Large intestine (tissue), 3 donors: ENCODE results near the gene SAFB2. TPM values are rescaled to one million over a fixed set of nuclear protein-coding genes. Genes with fewer than 3 reads are reported as not detected.

Experiments
- DNase-seq, 2 donors: peaks; one replicate each; pipeline versions ENCODE4 v3.0.0 to v3.0.0-alpha.2; 2013
- H3K27ac ChIP-seq: one replicate; pipeline ENCODE4 v1.5.1; 2013; ENCODE audit warnings: low read length
- H3K27me3 ChIP-seq: 2 replicates; pipeline ENCODE4 v1.6.1; 2013; ENCODE audit warnings: low read length; ENCODE audit not compliant: control insufficient read depth, insufficient read depth
- H3K36me3 ChIP-seq: 2 replicates; pipeline ENCODE4 v1.6.1; 2013; ENCODE audit warnings: low read length; ENCODE audit not compliant: control insufficient read depth, insufficient read depth
- H3K4me1 ChIP-seq: one replicate; pipeline ENCODE4 v1.6.1; 2013; ENCODE audit warnings: low read length; ENCODE audit not compliant: control insufficient read depth, insufficient read depth
- H3K4me3 ChIP-seq: one replicate; pipeline ENCODE4 v1.5.1; 2013; ENCODE audit warnings: low read length
- H3K9me3 ChIP-seq: one replicate; pipeline ENCODE4 v1.6.1; 2013; ENCODE audit warnings: mild to moderate bottlenecking, low read depth, low read length, moderate library complexity; ENCODE audit not compliant: control insufficient read depth
- WGBS: methylation state at CpG from one replicate; pipeline ENCODE4 v1.1.5; 2013; ENCODE audit warnings: low lambda C conversion rate; ENCODE audit not compliant: insufficient coverage; 5-methylcytosine and 5-hydroxymethylcytosine counted together
- polyA plus RNA-seq: library from polyadenylated mRNA; unstranded; fragments of 120-200 nt; gene quantifications from one replicate; pipeline ENCODE4 v1.2.1, GENCODE V29; 2013

The SAFB2 gene
- polyA plus RNA-seq, 1 donor: 88.5 TPM

- no peaks in the 10 kb centered on the region for H3K4me1 ChIP-seq
- peak in 1 of 2 donors; percentile 37 for DNase-seq
- 83% methylated on average over 1 of the region's 5 CpGs for WGBS
- no peak overlapping the region for H3K27ac ChIP-seq
- H3K9me3 ChIP-seq: no peaks in the 10 kb centered on the region
- H3K27me3 ChIP-seq: no peaks in the 10 kb centered on the region
- no peak overlapping the region for H3K4me3 ChIP-seq
- peaks cover 81% of the 10 kb centered on the region for H3K36me3 ChIP-seq
Measured at GRCh38 chr19:5655412-5655811, 32.8 kb upstream of the SAFB2 start.

- no peak for DNase-seq
- no peaks in the 10 kb centered on the region for H3K9me3 ChIP-seq
- H3K36me3 ChIP-seq: peaks cover 81% of the 10 kb centered on the region
- no CpG with 5 or more reads among the region's 5 CpGs for WGBS
- no peaks in the 10 kb centered on the region for H3K27me3 ChIP-seq
- H3K4me3 ChIP-seq: no peak overlapping the region
- no peaks in the 10 kb centered on the region for H3K4me1 ChIP-seq
- no peak overlapping the region for H3K27ac ChIP-seq
Measured at GRCh38 chr19:5654931-5655330, 32.4 kb upstream of the SAFB2 start.

GRCh38 chr19:5652261-5652660, 29.7 kb upstream of the SAFB2 start:
- whole genome bisulfite sequencing: no CpG with 5 or more reads among the region's 10 CpGs
- Histone ChIP-seq H3K4me1 (no peaks in the 10 kb centered on the region), H3K9me3 (no peaks in the 10 kb centered on the region), H3K4me3 (no peak overlapping the region), H3K36me3 (peaks cover 81% of the 10 kb centered on the region), H3K27ac (no peak overlapping the region), H3K27me3 (no peaks in the 10 kb centered on the region)
- DNase-seq: no peak

GRCh38 chr19:5651361-5651760, 28.8 kb upstream of the SAFB2 start:
- WGBS: no CpG with 5 or more reads among the region's 5 CpGs
- H3K4me1 ChIP-seq: no peaks in the 10 kb centered on the region
- no peak for DNase-seq
- H3K9me3 ChIP-seq: no peaks in the 10 kb centered on the region
- H3K36me3 ChIP-seq: peaks cover 86% of the 10 kb centered on the region
- H3K27me3 ChIP-seq: no peaks in the 10 kb centered on the region
- no peak overlapping the region for H3K4me3 ChIP-seq
- no peak overlapping the region for H3K27ac ChIP-seq

GRCh38 chr19:5648464-5648863, 25.9 kb upstream of the SAFB2 start:
- no peaks in the 10 kb centered on the region for H3K27me3 ChIP-seq
- no peak overlapping the region for H3K4me3 ChIP-seq
- H3K27ac ChIP-seq: no peak overlapping the region
- DNase-seq: no peak
- no peaks in the 10 kb centered on the region for H3K4me1 ChIP-seq
- H3K9me3 ChIP-seq: no peaks in the 10 kb centered on the region
- H3K36me3 ChIP-seq: peaks cover 86% of the 10 kb centered on the region
- 100% methylated on average over 1 of the region's 11 CpGs for WGBS

- Histone ChIP-seq H3K27me3 (no peaks in the 10 kb centered on the region), H3K27ac (no peak overlapping the region), H3K9me3 (no peaks in the 10 kb centered on the region), H3K36me3 (peaks cover 85% of the 10 kb centered on the region), H3K4me1 (no peaks in the 10 kb centered on the region), H3K4me3 (no peak overlapping the region)
- 100% methylated on average over 2 of the region's 4 CpGs for WGBS
- no peak for DNase-seq
Measured at GRCh38 chr19:5646703-5647102, 24.1 kb upstream of the SAFB2 start.

- no CpG with 5 or more reads among the region's 5 CpGs for WGBS
- no peak for DNase-seq
- Histone ChIP-seq H3K9me3 (no peaks in the 10 kb centered on the region), H3K27me3 (no peaks in the 10 kb centered on the region), H3K27ac (no peak overlapping the region), H3K4me1 (no peaks in the 10 kb centered on the region), H3K36me3 (peaks cover 79% of the 10 kb centered on the region), H3K4me3 (no peak overlapping the region)
Measured at GRCh38 chr19:5645409-5645808, 22.8 kb upstream of the SAFB2 start.

GRCh38 chr19:5644037-5644436, 21.5 kb upstream of the SAFB2 start:
- Histone ChIP-seq H3K9me3 (no peaks in the 10 kb centered on the region), H3K27ac (no peak overlapping the region), H3K27me3 (no peaks in the 10 kb centered on the region), H3K4me3 (no peak overlapping the region), H3K4me1 (no peaks in the 10 kb centered on the region), H3K36me3 (peaks cover 70% of the 10 kb centered on the region)
- no CpG with 5 or more reads among the region's 2 CpGs for WGBS
- no peak for DNase-seq

- no peaks in the 10 kb centered on the region for H3K27me3 ChIP-seq
- no CpG with 5 or more reads among the region's 4 CpGs for WGBS
- no peaks in the 10 kb centered on the region for H3K4me1 ChIP-seq
- peaks cover 65% of the 10 kb centered on the region for H3K36me3 ChIP-seq
- H3K27ac ChIP-seq: no peak overlapping the region
- no peak for DNase-seq
- no peaks in the 10 kb centered on the region for H3K9me3 ChIP-seq
- no peak overlapping the region for H3K4me3 ChIP-seq
Measured at GRCh38 chr19:5643060-5643459, 20.5 kb upstream of the SAFB2 start.

- DNase-seq: no peak
Measured at GRCh38 chr19:5642204-5642603, 19.6 kb upstream of the SAFB2 start.

GRCh38 chr19:5641171-5641570, 18.6 kb upstream of the SAFB2 start:
- 80% methylated on average over 2 of the region's 4 CpGs for WGBS
- H3K27ac ChIP-seq: no peak overlapping the region

More at GRCh38 chr19:5642204-5642603, 19.6 kb upstream of the SAFB2 start:
- no peaks in the 10 kb centered on the region for H3K27me3 ChIP-seq
- no peak overlapping the region for H3K27ac ChIP-seq
- H3K4me3 ChIP-seq: no peak overlapping the region
- WGBS: no CpG with 5 or more reads among the region's 2 CpGs
- no peaks in the 10 kb centered on the region for H3K9me3 ChIP-seq
- peaks cover 56% of the 10 kb centered on the region for H3K36me3 ChIP-seq
- no peaks in the 10 kb centered on the region for H3K4me1 ChIP-seq

More at GRCh38 chr19:5641171-5641570, 18.6 kb upstream of the SAFB2 start:
- no peaks in the 10 kb centered on the region for H3K4me1 ChIP-seq
- H3K4me3 ChIP-seq: no peak overlapping the region
- H3K9me3 ChIP-seq: no peaks in the 10 kb centered on the region
- H3K27me3 ChIP-seq: no peaks in the 10 kb centered on the region
- no peak for DNase-seq
- H3K36me3 ChIP-seq: peaks cover 46% of the 10 kb centered on the region
